ENCODE results near the gene MINDY1. TPM values are rescaled to one million over a fixed set of nuclear protein-coding genes. Genes with fewer than 3 reads are reported as not detected.
A peak's percentile ranks its signal among the peaks of the same experiment; 100 is the strongest.

MINDY1 gene
- total and polyA plus RNA-seq, 9 of the 15 experiments (the other 6 are each of a cell fraction or from before 2014, with no cell fraction given): 0.49 to 11.0 (median 6.0) TPM

DNA sequence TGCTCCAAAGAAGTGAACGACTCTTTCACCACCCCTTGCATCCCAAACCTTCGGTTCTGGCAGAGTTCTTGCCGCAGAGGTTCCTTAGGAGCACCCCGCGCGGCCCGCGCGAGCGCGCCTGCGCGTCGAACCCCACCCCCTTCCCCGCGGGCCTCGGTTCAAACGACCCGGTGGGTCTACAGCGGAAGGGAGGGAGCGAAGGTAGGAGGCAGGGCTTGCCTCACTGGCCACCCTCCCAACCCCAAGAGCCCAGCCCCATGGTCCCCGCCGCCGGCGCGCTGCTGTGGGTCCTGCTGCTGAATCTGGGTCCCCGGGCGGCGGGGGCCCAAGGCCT lies 40.9 kb upstream of the MINDY1 start, which contains the start of gene C1orf56:
C1orf56 (plus strand) TSS at position 161 of the 334 bp plus-strand sequence; CDS start at position 258, 97 bp downstream.
- Histone ChIP-seq H3K9me3 (replicated peaks; ENCODE audit: control insufficient read depth, insufficient read depth, low read depth, low read length) (no peaks in the 10 kb centered on the region), H3K4me2 (ENCODE audit: insufficient read depth, low read length) (peak within 1 kb of the TSS; percentile 64), H3K36me3 (ENCODE audit: control insufficient read depth, insufficient read depth, low read length) (peaks cover 28% of the 10 kb centered on the region), H3K9ac (ENCODE audit: insufficient read depth in 1 of 2, low read depth in 2 of 2, low read length in 2 of 2) (peak within 1 kb of the TSS; percentile 54 to 90; a peak in 3 of 4 replicates), H4K20me1 (replicated peaks; ENCODE audit: control insufficient read depth, insufficient read depth, low read length) (no peaks in the 10 kb centered on the region), H3K79me2 (ENCODE audit: control insufficient read depth, insufficient read depth, low read length) (peaks cover 12% of the 10 kb centered on the region), H3K4me1 (replicated peaks in 1 of 2; ENCODE audit: control insufficient read depth in 2 of 2, insufficient read depth in 2 of 2, low read length in 2 of 2) (peaks cover 17 to 18% of the 10 kb centered on the region in 2 experiments; a peak in 4 of 5 replicates), H3K4me3 (peak within 1 kb of the TSS; percentile 39), H3K9me1 (ENCODE audit: control insufficient read depth, insufficient read depth, low read length) (no peaks in the 10 kb centered on the region), H3K27ac (ENCODE audit: extremely low read depth, low read depth, low read length) (peak within 1 kb of the TSS; percentile 52), H3K27me3 (ENCODE audit: control insufficient read depth in 2 of 2, insufficient read depth in 2 of 2, low read length in 2 of 2) (no peaks in the 10 kb centered on the region), H2AFZ (ENCODE audit: low read depth, low read length) (peak within 1 kb of the TSS; percentile 68)
- intact Hi-C loops (cut with micrococcal nuclease) (no loop called here), in situ Hi-C loops (cut with MboI) (no loop called here)
- no peak for FAIRE-seq
- ChIA-PET POLR2A (interaction anchor here (0.6 to 3.6 kb wide), 8 partner anchors 9 to 487 kb away, joined by 3 to 36 read pairs (median 4); partner anchors contain the start of genes BNIPL, CDC42SE1, MCL1 and MLLT11), CTCF (ENCODE audit: low intra/inter-chr PET ratio) (no interaction called here)
- DNase-seq (ENCODE audit: extremely low read depth in 1 of 4, low spot score in 3 of 4): peak; percentile 68 to 73 (median 72)
- TF ChIP-seq TCF7 (IDR thresholded peaks at IDR 0.05; ENCODE audit: borderline replicate concordance): no peak
- 0 out of 2 replicates have a peak, but pooled peaks have one; percentile 40 for TF ChIP-seq PHF8 (IDR thresholded peaks at IDR 0.05; ENCODE audit: borderline replicate concordance, low read length)
- TF ChIP-seq KAT2B (IDR thresholded peaks at IDR 0.05; ENCODE audit: low read depth, low read length): no peak
- 0 out of 2 replicates have a peak, but pooled peaks have one; percentile 76 for TF ChIP-seq ZFX (CRISPR knock-in tag; IDR thresholded peaks at IDR 0.05)
- TF ChIP-seq, protein P1, sequence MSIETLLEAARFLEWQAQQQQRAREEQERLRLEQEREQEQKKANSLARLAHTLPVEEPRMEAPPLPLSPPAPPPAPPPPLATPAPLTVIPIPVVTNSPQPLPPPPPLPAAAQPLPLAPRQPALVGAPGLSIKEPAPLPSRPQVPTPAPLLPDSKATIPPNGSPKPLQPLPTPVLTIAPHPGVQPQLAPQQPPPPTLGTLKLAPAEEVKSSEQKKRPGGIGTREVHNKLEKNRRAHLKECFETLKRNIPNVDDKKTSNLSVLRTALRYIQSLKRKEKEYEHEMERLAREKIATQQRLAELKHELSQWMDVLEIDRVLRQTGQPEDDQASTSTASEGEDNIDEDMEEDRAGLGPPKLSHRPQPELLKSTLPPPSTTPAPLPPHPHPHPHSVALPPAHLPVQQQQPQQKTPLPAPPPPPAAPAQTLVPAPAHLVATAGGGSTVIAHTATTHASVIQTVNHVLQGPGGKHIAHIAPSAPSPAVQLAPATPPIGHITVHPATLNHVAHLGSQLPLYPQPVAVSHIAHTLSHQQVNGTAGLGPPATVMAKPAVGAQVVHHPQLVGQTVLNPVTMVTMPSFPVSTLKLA (conservative IDR thresholded peaks at IDR 0.05): 0 out of 4 replicates have a peak, but pooled peaks of 1 of the 2 experiments have one; percentile 13
- TF ChIP-seq STAT5A (IDR thresholded peaks at IDR 0.05; ENCODE audit: borderline replicate concordance, low read length): no peak
- no peak for TF ChIP-seq KLF6 (CRISPR knock-in tag; IDR thresholded peaks at IDR 0.05; ENCODE audit: borderline replicate concordance)
- peak; percentile 84 to 87 for TF ChIP-seq NRF1 (conservative IDR thresholded peaks at IDR 0.05 in 1 of 2, IDR thresholded peaks at IDR 0.05 in 1 of 2)
- peak; percentile 30 for TF ChIP-seq HMGN3 (IDR thresholded peaks at IDR 0.05; ENCODE audit: borderline replicate concordance, extremely low read depth, insufficient read length, low read depth, low read length)
- TF ChIP-seq CCNT2 (IDR thresholded peaks at IDR 0.05; ENCODE audit: borderline replicate concordance, extremely low read depth, insufficient read length, low read depth, low read length): peak; percentile 28
- TF ChIP-seq RFX1 (IDR thresholded peaks at IDR 0.05): no peak
- peak; percentile 15 for TF ChIP-seq RBM22 (IDR thresholded peaks at IDR 0.05; ENCODE audit: low read depth, low read length, poor library complexity, severe bottlenecking)
- peak; percentile 67; the same call in 1 of the 2 replicates for TF ChIP-seq RBFOX2 (IDR thresholded peaks at IDR 0.05; ENCODE audit: low read depth, low read length)
- TF ChIP-seq SUPT5H (IDR thresholded peaks at IDR 0.05): peak; percentile 23; the same call in 1 of the 2 replicates
- TF ChIP-seq, protein P2, sequence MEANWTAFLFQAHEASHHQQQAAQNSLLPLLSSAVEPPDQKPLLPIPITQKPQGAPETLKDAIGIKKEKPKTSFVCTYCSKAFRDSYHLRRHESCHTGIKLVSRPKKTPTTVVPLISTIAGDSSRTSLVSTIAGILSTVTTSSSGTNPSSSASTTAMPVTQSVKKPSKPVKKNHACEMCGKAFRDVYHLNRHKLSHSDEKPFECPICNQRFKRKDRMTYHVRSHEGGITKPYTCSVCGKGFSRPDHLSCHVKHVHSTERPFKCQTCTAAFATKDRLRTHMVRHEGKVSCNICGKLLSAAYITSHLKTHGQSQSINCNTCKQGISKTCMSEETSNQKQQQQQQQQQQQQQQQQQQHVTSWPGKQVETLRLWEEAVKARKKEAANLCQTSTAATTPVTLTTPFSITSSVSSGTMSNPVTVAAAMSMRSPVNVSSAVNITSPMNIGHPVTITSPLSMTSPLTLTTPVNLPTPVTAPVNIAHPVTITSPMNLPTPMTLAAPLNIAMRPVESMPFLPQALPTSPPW (CRISPR knock-in tag; IDR thresholded peaks at IDR 0.05): peak; percentile 29; the same call in 1 of the 2 replicates
- TF ChIP-seq ZBTB7A (IDR thresholded peaks at IDR 0.05; ENCODE audit: borderline replicate concordance, control insufficient read depth, low read depth, low read length): peak; percentile 36; the same call in 1 of the 2 replicates
- ATAC-seq: peak; percentile 40
- WGBS (ENCODE audit: insufficient coverage, low coverage, missing lambda C conversion rate): 54% methylated on average over 11 of the region's 29 CpGs
- BruUV-seq (replicated peaks): no TSS peak

Measured in K562 (cell line).